ENCODE data around the gene UPK1A.

The UPK1A gene

DNA sequence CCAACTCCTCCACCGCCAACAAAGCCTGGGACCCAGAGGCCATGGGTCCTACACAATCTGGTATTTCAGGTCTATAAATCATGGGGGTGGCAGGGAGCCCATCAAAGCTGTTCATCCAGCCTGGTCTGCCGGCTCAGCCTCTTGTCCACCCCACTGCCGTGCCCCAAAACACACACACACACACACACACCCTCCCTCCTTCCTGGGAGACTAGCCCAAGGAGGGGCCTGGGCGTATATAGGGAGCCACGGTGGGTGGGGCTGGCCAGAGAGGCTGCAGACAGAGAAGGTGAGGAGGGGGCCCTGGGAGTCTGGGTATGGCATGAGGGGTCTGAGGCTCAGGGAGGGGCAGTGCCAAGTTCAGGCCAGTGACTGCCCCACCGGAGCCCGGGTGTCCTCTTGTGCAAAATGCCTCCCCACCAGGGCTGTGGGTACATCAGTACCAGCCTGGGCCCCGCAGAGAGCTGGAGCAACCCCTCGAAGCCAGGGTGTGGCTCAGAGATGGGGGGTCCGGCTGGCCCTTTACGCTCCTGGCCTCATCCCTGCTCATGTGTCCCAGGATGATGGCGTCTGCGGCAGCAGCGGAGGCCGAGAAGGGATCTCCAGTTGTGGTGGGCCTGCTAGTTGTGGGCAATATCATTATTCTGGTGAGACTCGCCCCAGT lies at the start of gene UPK1A:
Gene UPK1A (plus strand): TSS at position 267 of the 663 bp plus-strand sequence. CDS start 296 bp downstream, at position 563.
- no peak for DNase-seq (ENCODE audit: low spot score)

DNA sequence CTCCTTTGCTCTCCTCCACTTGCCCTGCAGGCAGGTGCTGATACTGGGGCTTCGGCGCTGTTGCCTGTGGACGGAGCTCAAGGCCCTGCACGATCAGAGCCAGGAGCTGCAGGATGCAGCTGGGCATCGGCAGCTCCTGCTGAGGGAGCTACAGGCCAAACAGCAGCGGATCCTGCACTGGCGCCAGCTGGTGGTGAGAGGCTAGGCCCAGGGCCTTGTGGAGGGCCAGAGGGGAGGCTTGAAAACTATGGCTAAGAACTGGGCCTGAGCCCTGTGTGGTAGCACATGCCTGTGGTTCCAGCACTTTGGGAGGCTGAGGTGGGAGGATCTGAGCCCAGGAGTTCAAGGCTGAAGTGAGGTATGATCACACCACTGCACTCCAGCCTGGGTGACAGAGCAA lies 47.5 kb upstream of the UPK1A start:
- DNase-seq (ENCODE audit: low spot score) = no peak

DNA sequence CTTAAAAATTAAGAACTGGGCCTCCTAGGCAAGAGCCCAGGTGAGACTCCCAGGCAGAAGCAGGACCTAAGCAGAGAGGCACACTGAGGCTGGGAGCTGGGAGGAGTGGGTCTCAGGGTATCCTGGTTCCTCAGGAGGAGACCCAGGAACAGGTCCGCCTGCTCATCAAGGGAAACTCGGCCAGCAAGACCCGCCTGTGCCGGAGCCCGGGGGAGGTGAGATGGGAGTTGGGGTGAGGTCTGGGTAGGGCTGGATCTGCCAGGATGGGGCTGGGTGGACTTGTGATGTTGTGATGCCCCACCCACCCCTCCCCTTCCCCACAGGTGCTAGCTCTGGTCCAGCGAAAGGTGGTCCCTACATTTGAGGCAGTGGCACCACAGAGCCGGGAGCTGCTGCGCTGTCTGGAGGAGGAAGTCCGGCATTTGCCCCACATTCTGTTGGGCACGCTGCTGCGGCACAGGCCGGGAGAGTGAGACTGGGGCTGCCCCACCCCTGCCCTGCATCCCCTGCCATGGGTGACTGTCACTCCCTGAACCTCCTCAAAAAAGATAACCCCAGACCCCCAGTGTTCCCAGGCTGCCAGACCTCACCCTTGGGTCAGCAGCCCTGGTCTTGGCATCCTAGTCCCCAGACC lies 46.9 kb upstream of the UPK1A start:
- no peak for DNase-seq (ENCODE audit: low spot score)

DNA sequence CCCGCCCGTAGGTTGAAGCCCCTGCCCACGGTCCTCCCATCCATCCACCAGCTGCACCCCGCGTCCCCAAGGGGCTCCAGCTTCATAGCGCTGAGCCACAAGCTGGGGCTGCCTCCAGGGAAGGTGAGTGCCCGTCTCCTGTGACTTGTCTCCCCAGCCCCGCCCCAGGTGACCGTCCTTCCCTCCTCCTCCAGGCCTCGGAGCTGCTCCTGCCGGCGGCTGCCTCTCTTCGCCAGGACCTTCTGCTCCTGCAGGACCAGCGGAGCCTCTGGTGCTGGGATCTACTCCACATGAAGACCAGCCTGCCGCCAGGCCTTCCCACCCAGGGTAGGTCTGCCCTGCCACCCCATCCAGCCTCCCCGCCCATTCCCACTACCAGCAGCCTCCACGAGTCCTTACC lies 46.3 kb upstream of the UPK1A start:
- no peak for DNase-seq (ENCODE audit: low spot score)

DNA sequence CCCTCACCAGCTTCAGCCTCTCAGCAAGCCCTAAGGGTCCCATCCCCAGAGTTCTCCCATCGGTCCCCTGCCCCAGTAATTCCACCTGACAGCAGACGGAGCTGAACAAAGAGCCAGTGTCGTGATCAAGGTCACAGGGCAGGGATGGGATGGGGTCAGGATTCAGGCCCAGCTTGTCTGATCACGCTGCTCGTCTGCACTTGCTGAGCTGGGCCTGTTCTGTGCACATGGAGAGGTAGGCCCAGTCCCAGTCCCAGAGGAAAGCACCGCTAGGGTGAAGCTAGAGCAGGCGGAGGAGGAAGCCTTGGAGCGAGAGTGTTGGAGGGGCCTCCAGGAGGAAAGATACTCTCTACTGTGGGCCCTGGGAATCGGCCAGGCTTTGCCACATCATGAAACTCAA lies 44.6 kb upstream of the UPK1A start:
- no peak for DNase-seq (ENCODE audit: low spot score)

DNA sequence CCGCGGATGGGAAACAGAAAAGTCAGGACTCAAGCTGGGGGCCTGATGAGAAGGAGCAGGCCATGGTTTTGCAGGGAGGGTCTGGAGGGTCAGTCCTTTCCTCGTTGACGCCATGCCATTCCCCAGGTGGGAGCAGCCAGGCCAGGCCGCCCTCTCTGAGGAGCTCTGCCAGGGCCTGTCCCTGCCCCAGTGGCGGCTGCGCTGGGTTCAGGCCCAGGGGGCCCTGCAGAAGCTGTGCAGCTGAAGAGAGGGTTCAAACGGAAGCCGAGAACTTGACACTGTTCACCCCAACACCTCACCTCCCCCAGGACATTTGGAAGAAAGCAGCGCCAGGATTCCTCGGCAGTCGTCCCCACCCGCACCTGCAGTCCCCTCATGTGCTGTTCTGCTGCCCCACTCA lies 43.6 kb upstream of the UPK1A start:
- no peak for DNase-seq (ENCODE audit: low spot score)

DNA sequence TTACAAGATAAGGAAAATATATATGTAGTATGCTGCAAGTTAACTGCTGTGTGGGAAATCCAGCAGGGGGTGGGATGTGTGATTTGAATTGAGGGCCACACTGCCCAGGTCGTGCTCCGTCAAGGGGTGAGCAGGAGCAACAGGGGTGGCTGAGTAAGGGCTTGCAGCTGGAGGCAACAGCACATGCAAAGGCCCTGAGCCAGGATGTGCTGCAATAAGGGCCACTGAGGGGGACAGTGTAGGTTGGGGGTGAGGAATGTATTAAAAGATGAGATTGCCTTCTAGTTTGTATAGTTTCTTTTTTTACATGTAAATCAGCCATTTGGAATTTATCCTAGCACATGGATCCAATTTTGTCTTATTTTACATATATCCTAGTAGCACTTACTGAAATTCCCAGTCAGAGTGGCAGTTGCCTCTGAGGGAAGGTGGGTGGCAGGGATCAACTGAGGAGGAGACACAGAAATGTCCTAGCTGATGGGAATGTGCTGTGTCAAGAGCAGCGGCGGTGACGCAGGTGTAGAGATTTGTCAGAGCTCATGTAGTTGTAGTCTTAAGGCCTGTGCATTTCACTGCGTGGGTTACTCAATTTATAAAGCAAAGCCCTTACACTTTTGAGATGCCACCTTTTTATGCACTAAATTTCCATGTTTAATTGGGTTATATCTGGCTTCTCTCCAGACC lies 42.8 kb upstream of the UPK1A start:
- no peak for DNase-seq (ENCODE audit: low spot score)

DNA sequence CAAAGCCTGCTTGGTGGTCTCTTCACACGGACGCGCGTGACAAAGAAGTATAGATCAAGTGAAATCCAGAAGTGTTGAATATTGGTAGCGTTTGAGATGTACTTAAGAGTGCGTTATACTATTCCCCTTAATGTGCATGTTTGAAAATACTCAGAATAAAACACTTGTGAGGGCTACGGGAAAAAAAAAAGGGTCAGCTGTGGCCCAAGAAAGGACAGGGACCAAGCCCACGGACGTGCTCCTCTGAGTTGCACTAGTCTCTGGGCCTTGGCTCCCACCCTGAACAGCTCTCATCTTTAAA lies 38.1 kb upstream of the UPK1A start:
- DNase-seq (ENCODE audit: low spot score) = no peak

DNA sequence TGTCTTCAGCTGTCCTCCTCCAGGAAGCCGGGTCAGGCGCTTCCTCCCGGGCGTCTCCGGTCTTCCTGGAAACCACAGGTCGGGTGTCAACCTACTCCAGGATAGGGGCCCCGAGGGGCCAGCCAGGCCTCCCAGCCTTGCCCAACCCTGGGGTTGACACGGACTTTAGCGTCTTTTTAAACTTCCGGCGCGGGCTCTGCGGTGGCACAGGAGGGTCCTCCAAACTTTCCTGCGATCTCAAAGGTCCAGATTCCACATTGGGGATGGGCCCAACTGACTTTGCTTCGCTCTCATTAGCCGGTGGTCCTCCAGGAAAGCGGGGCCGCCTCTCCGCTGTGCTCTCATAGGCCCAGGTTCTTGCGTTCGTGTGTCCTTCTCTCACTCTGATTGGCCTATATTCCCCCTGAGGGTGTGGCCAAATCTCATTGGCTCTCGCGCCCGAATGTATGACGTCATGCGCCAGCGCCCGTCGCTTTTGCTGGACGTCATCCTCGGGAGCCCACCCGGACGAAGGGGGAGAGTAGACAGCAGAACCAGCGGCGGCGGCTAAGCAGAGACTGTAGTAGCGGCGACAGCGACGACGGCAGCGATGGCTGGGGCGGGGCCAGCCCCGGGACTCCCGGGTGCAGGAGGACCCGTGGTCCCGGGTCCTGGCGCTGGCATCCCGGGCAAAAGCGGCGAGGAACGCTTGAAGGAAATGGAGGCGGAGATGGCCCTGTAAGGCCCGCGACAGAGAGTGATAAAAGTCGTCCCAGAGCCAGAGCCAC lies 37.6 kb upstream of the UPK1A start, which contains the start of gene RBM42:
Gene RBM42 (plus strand): TSS at position 472 of the 767 bp plus-strand sequence. CDS start 118 bp downstream, at position 590.
- peak; percentile 95 for DNase-seq (ENCODE audit: low spot score)

DNA sequence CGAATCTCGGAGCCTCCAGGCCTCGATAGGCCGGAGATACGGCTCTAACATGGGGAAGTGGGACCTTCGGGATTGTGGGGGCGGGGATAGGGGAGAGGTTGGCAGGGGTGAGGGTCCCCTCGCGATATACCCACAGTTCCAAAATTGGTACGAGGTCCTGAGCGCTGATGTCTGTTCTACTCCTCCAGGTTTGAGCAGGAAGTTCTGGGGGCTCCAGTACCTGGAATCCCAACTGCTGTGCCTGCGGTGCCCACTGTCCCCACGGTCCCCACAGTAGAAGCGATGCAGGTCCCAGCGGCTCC lies 37.0 kb upstream of the UPK1A start:
- DNase-seq (ENCODE audit: low spot score) = no peak

DNA sequence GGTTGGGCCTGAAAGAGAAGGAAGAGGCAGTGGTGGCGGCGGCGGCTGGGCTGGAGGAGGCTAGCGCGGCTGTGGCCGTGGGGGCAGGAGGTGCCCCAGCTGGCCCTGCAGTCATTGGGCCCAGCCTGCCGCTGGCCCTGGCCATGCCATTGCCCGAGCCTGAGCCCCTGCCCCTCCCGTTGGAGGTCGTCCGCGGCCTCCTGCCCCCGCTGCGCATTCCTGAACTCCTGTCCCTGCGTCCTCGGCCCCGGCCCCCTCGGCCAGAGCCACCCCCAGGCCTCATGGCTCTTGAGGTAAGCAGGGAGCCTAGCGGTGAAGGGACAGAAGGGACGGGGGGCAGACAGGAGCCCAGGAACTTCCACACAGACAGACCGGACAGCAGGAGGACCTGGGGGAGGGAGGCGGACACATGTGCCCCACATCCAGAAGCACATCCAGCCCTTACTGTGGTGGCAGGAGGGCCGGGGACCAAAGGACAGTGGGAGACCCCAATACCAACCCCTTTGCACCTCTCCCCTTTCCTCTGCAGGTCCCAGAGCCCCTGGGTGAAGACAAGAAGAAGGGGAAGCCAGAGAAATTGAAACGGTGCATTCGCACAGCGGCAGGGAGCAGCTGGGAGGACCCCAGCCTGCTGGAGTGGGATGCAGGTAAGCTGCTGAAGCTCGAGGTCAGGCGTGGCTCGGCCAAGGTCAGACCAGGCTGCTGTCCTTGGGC lies 32.4 kb upstream of the UPK1A start:
- DNase-seq (ENCODE audit: low spot score) = no peak

DNA sequence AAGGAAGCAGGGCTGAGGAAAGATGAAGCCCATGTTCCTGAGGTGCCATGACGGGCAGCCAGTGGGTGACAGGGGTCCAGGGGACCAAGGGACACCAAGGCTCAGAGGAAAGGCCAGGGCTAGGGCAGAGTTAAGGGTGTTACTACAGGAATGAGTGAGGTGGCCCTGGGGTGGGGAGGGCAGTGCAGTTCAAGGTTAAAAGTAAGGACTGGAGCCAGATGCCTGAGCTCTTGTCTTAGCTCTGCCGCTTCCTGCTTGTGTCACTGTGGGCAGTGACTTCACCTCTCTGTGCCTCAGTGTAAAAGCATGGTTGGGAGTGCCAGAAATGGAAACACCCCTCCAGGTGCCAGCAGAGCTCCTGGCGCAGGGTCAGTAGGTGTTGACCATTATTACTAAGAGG lies 29.7 kb upstream of the UPK1A start:
- no peak for DNase-seq (ENCODE audit: low spot score)

DNA sequence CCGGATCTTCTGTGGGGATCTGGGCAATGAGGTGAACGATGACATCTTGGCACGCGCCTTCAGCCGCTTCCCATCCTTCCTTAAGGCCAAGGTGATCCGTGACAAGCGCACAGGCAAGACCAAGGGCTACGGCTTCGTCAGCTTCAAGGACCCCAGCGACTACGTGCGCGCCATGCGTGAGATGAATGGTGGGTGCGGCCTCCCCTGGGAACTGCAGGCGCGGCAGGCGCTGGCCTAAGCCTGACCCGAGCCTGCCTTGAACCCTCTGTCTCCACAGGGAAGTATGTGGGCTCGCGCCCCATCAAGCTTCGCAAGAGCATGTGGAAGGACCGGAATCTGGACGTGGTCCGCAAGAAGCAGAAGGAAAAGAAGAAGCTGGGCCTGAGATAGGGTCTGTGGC lies 29.2 kb upstream of the UPK1A start:
- DNase-seq (ENCODE audit: low spot score) = no peak

DNA sequence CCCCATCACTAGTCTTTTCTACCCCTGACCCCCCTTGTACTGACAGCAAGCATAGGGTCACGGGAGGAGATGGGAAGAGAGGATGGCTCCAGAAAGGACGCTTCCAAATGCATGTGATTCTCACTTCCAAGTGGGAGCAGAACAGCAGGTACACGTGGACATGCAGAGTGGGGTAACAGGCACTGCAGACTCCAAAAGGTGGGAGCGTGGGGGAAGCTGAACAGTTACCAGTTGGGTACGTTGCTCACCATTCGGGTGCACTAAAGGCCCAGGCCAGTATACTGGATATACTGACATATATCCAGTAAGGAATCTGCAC lies 27.0 kb upstream of the UPK1A start:
- no peak for DNase-seq (ENCODE audit: low spot score)

DNA sequence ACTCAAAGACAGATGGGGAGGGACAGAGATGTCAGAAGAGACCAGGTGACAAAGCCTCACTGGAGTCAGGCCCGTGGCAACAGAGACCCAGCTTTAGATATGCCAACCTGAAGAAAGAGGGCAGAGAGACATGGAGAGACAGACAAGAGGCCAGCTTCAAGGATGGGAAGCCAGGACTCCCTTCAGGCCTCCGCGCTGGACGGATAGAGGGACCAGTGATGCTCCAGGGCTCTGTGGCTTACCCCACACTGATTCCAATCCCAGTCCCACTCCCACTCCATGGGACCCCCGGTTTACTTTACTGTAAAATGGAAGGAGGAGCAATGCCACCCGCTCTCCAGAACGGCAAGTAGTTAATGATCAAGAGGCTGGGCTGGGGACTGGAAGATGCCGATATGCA lies 26.5 kb upstream of the UPK1A start:
- DNase-seq (ENCODE audit: low spot score) = no peak

DNA sequence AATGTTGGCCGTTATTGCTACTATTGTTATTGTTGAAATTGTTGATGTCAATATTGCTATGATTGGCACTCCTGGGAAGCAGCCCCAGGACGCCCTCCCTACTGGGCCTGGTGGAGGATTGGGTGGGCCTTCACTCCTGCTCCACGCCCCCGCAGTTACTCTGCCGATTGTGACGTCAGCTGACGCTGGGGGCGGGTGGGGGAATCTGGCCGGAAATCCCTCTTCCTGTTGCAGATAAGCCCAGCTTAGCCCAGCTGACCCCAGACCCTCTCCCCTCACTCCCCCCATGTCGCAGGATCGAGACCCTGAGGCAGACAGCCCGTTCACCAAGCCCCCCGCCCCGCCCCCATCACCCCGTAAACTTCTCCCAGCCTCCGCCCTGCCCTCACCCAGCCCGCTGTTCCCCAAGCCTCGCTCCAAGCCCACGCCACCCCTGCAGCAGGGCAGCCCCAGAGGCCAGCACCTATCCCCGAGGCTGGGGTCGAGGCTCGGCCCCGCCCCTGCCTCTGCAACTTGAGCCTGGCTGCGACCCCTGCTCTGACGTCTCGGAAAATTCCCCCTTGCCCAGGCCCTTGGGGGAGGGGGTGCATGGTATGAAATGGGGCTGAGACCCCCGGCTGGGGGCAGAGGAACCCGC lies 24.7 kb upstream of the UPK1A start, which contains the start of gene ETV2:
Gene ETV2 (plus strand): TSS at position 231 of the 637 bp plus-strand sequence. CDS start 716 bp downstream, outside the sequence.
- DNase-seq (ENCODE audit: low spot score) = no peak

DNA sequence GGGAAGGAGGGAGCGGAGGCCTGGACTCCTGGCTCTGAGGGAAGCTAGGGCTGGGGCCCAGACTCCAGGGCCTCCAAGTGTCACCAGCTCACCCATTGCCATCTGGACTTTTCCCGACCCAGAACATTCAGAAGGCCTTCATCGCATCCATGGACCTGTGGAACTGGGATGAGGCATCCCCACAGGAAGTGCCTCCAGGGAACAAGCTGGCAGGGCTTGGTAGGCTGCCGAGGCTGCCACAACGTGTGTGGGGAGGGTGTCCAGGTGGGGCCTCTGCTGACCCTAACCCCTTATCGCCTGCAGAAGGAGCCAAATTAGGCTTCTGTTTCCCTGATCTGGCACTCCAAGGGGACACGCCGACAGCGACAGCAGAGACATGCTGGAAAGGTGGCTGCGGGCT lies 24.0 kb upstream of the UPK1A start:
- DNase-seq (ENCODE audit: low spot score) = no peak

DNA sequence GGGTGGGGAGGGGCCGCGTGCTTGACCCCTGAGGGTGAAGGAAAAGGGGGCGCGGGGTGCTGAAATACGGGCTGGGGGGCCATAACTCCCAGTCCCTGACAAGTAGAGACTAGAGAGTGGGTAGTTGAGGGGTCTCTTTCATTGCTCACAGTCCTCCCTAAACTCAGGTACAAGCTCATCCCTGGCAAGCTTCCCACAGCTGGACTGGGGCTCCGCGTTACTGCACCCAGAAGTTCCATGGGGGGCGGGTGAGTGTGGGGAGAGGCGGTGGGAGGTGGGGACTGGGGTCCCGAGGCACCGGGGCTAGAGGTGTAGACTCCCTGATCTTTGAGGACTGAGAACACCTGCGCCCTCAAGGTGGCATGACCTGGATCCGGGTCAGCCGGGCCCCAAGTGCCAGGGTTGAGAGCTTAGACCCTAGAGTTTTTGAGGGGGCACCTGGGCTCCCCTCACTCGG lies 23.5 kb upstream of the UPK1A start:
- no peak for DNase-seq (ENCODE audit: low spot score)

DNA sequence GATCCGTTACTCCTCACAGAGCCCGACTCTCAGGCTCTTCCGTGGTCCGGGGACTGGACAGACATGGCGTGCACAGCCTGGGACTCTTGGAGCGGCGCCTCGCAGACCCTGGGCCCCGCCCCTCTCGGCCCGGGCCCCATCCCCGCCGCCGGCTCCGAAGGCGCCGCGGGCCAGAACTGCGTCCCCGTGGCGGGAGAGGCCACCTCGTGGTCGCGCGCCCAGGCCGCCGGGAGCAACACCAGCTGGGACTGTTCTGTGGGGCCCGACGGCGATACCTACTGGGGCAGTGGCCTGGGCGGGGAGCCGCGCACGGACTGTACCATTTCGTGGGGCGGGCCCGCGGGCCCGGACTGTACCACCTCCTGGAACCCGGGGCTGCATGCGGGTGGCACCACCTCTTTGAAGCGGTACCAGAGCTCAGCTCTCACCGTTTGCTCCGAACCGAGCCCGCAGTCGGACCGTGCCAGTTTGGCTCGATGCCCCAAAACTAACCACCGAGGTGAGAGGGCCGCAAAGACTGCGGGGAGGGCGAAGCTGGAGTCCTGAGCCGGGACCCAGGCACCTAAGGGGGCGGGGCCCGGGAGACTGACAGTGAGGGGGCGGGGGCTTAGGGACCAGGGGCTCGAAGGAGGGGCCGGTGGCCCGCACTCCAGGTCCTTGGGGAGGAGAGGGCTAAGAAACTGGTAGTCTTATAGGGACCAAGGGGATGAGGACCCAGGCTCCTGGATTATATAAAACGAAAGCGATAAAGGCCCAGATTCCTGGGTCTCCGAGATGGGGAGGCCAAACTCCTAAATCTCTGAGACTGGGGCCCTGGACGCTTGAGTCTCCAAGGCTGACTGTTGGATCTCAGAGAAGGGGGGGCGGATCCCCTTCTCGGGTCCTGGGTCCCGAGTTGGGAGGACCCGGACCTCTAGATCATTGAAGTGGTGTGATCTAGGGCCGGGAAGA lies 22.8 kb upstream of the UPK1A start:
- no peak for DNase-seq (ENCODE audit: low spot score)

DNA sequence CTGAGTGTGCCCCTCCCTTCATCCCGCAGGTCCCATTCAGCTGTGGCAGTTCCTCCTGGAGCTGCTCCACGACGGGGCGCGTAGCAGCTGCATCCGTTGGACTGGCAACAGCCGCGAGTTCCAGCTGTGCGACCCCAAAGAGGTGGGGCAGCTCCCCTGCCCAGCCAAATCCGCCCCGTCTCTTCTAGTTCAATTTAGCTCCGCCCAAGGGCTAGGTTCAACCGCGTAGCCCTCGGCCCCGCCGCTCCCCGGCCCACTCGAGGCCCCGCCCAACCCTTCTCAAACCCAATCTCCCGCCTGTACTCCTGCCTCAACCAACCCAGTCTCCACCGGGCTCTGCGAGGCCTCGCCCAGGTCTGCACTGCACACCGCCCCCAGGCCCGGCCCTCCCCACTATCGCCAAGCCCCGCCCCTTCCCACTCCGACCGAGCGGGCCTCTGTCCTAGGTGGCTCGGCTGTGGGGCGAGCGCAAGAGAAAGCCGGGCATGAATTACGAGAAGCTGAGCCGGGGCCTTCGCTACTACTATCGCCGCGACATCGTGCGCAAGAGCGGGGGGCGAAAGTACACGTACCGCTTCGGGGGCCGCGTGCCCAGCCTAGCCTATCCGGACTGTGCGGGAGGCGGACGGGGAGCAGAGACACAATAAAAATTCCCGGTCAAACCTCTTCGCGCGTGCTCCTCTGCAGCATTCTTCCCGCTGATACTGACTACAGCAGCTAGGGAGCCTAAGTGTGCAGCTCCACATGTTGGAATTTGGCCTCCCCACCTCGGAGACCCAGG lies 21.9 kb upstream of the UPK1A start:
- DNase-seq (ENCODE audit: low spot score) = peak; percentile 53

Measured in globus pallidus (tissue), 1 donor.